ENCODE results near the gene MCAT.
"Not testable (repeated sequence)": the region's sequence is repeated elsewhere in the genome, so short reads cannot be mapped to it uniquely, and the experiment has no call there.

The MCAT gene

DNA sequence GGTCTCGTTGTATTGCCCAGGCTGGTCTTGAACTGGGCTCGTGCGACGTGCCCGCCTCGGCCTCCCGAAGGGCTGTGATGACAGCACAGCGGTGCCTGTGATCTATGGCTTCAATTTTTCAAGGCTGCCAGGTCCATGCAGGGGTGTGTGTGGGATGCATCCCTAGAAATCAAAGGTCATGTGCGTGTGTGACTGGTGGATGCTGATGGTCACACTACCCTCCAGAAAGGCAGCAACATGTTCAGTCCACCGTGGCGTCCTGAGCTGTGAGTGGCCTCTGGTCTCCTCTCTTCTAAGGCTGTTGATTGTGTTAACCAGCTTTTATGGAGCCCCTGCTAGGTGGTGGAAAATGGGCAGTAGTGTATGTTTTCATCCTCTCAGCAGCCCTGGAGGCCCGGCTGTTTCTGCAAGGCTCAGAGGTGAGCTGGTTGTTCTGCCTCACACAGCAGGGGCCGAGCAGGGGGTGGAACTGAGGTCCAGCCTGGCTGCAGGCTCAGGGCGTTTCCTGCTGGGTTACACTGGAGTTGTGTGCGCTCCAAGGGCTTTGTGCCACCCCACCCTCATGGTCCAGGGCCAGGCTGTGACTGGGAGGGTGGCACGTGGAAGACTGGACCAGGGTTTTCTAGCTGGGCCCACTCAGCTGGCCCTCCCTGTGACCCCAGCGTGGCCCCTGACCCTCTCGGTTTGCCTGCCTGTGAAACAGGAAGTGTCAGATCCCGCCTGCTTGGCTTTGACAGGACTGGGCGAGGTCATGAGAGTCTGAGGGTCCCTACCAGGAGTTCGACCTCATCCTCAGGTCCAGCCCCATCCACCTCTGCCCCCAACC is 25.0 kb downstream of the MCAT start:
- DNase-seq = no peak

DNA sequence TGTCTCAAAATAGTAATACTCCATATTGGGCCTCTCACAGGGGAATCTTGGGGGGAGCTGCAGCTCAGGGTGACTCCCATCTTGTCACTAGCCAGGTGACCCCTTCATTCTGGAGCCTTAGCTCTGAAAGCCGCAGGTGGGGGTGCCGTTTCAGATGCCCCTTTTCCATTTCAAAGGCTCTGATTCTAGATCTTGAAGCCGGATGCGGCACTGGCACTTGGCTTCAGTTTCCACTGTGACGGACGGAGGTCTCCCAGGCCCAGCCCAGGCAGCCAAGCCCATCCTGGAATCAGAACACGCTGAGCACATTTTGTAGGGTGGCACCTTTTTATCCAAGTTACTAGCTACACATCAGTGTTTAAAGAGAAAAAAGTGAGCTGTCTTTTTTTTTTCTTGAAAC is 26.3 kb downstream of the MCAT start:
- no peak for DNase-seq

DNA sequence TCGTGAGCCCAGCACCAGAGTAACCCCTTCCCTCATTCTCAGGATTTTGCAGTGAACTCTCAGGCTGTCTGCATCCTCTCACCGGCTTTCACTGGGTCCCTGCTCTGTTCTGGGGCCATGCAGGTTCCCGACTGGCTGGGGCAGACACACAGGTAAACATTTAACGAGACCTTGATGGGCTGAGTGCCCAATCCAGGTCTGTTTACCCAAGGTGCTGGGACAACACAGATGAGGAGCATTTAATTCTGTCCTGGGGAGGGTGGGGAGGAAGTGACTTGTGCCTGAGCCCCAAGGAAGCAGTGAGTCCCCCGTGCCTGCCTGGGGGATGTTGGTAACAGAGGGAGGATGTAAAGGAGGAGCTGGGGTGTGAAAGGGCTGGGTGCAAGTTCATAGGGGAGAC is 28.2 kb downstream of the MCAT start:
- no peak for DNase-seq

GRCh38 chr22:43113526-43114251 is 29.5 kb downstream of the MCAT start:
- no peak for DNase-seq

DNA sequence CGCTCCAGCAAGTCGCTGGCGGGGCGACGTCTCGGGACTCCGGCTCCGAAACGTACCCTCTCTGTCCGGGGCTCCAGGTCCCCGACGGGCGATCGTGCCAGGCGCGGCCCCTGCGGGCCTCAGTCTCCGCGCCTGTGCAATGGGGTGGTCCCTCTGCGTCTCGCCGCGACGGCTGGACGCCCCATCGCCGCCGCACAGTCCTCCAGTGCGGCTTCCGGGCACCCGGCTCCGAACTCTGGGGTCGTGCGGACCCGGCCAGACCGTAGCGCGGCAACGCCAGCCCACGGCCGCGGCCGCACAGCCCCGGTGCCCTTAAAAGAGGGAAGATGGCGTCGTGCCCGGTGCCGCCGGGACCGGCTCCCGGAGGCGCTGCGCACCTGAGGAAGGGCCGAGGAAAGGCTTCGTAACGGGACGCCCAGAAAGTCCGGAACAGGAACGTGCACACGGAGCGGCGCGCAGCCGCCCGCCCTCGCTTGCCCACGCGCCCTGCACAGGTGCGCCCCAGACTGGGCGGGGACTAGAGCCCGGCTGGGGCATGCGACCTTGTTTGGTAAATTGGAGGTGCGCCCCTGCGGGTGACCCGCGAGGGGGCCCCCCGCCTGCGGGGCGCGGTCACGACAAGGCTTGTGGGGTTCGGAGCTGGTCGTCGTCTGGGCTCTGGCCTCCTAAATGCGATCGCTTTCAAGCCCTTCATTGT is 32.1 kb downstream of the MCAT start:
- DNase-seq = peak; percentile 38

DNA sequence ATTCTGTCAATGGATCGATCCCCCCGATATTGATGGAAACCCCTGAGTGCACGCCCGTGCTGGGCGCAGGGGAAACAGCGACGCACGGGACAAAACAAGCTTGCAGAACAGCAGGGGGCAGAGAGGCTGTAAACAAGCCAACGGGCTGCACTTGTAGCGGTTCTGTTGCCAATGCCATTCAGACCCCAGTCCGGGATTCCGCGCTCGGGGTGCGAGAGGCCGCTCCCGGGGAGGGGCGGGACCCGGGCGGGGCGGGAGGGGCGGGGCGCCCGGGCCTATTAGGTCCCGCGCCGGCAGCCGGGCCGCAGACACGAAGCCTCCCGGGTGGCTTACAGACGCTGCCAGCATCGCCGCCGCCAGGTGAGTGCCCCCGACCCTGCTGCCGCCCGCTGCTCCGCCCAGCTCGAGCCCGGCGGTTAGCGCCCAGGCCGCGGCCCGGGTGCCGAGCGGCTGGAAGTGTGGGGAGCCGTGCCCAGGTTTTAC is 32.7 kb downstream of the MCAT start, which contains the start of gene BIK:
Gene BIK (plus strand): TSS at position 307 of the 483 bp plus-strand sequence. CDS start 13,273 bp downstream, outside the sequence.
- DNase-seq = peak; percentile 40

DNA sequence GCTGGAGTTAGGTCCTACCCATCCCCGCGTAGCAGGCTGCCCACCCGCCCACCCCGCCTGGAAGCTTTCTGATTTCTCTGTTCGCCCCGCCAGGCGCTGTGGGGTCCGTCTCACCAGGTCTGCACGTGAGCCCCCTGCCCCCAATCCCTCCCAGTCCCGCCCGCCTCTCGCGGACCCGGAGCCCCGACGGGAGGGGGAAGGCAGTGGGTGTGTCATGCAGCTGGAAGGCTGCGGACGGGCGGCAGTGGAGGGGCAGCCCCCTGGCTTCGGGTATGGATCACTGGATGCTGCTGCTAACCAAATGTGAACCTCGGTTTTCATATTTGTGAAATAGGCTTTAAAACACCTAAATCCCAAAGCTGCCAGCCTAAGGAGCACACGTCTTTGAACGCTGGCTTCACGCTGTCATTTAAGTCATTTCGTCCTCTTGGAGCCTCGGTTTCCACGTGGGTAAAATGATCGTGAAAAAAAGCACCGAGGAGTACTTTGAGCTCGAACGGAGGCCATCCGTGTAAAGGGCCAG is 33.2 kb downstream of the MCAT start:
- no peak for DNase-seq

DNA sequence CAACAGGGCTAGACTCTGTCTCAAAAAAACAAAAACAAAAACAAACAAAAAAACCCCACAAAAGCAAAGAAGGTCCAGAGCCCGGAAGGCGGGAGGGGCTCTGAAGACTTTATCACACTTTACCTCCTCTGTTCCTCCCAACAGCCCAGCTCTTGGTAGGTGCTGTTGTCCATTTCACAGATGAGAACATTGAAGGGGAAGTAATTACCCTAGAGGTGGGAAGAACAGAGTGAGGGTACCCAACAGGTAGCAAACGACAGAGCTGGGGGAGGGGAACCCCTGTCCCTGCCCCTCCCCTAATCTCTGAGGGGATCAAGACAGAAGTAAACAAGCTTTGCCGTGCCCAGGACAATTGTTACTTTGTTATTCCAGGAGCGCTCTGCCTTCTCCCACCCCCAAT is 33.7 kb downstream of the MCAT start:
- no peak for DNase-seq

- no peak for DNase-seq
These were observed 36.9 kb downstream of the MCAT start for GRCh38 chr22:43106302-43106701.

- not testable (repeated sequence) for DNase-seq
These were observed 38.2 kb downstream of the MCAT start for GRCh38 chr22:43104950-43105349.

- DNase-seq = peak; percentile 37
These were observed 39.1 kb downstream of the MCAT start for GRCh38 chr22:43104056-43104625.

GRCh38 chr22:43101306-43101705 is 41.9 kb downstream of the MCAT start:
- no peak for DNase-seq

- no peak for DNase-seq
These were observed 43.0 kb downstream of the MCAT start for GRCh38 chr22:43100225-43100624.

- DNase-seq = no peak
These were observed 44.1 kb downstream of the MCAT start for GRCh38 chr22:43099095-43099494.

- DNase-seq = no peak
These were observed 44.8 kb downstream of the MCAT start for GRCh38 chr22:43098356-43098755.

- DNase-seq = no peak
These were observed 46.8 kb downstream of the MCAT start for GRCh38 chr22:43096420-43096819.

- no peak for DNase-seq
These were observed 48.6 kb downstream of the MCAT start for GRCh38 chr22:43094551-43094950.

- DNase-seq = no peak
These were observed 49.1 kb downstream of the MCAT start for GRCh38 chr22:43094085-43094484.

- DNase-seq = no peak
These were observed 51.1 kb downstream of the MCAT start for GRCh38 chr22:43092085-43092484.

GRCh38 chr22:43090130-43090789 is 52.9 kb downstream of the MCAT start:
- DNase-seq = no peak

DNA sequence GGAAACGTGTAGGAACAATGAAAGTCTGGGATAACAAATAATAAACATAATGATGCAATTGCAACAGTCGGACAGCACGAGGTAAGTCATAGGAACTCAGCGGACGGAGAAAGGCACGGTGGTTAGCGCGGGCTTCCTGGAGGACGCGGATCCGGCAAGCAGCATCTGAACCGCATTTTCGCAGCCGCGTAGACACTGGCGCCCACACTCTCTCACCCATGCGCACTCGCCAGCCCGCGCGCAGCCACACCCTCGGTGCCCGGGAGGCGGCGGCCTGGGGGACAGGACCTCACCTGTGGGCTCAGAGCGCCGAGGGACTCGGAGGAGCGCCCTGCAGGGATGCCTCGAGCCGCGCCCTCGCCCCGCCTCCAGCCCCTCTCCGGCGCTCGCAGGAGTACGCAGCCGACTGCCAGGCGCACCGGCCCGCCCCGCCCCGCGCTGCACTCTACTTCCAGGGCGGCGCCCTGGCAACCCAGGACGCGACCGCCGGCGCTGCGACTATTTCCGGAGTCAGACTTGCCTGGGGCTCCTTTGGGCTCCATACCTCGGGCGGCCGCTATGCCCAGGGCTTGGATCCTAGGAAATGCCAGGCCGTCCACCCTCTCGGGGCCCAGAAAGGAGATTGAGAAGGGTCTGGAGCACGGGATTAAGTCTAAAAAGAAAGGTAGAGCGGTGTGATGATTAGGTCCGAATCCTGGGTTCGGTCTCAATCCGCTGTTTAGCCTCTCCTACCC is 54.0 kb downstream of the MCAT start, which contains the start of gene TTLL1:
Gene TTLL1 (minus strand): TSS at position 408 of the 734 bp plus-strand sequence. CDS start 13,805 bp downstream, outside the sequence.
- DNase-seq = peak; percentile 92
